A549 (cell line): ENCODE data around the gene HINT3.

Experiments
- CEBPB ChIP-seq, 2 experiments: fragments of >200 bp in 1 of 2; sonication (Bioruptor Twin) in 1 of 2; formaldehyde crosslinking in 1 of 2; IDR thresholded peaks; 2 replicates each; pipeline ENCODE4 v1.6.1; 2012 to 2016
- CHD2 ChIP-seq: fragments of 150-350 bp; IDR thresholded peaks from 2 replicates; pipeline ENCODE4 v1.6.1; 2014; ENCODE audit warnings: low read length; ENCODE audit not compliant: partially characterized antibody
- CTCF ChIP-seq: fragments of >200 bp; sonication (Bioruptor Twin); formaldehyde crosslinking; IDR thresholded peaks from 3 replicates; pipeline ENCODE4 v1.5.1; 2016
- EP300 ChIP-seq, 2 experiments: fragments of >200 bp; sonication (Bioruptor Twin); formaldehyde crosslinking; IDR thresholded peaks; 2 replicates in 1 of 2; 3 replicates in 1 of 2; pipeline ENCODE4 v1.6.1; 2016 to 2017
- ESRRA ChIP-seq: fragments of 150-350 bp; IDR thresholded peaks from 2 replicates; pipeline ENCODE4 v1.6.1; 2014; ENCODE audit warnings: mild to moderate bottlenecking, low read length, borderline replicate concordance
- HDAC2 ChIP-seq: fragments of 200-600 bp; sonication (generic); IDR thresholded peaks from 2 replicates; pipeline ENCODE4 v1.6.1; 2016
- JUN ChIP-seq, 2 experiments: fragments of >200 bp; sonication (Bioruptor Twin); formaldehyde crosslinking; IDR thresholded peaks; 2 replicates in 1 of 2; 3 replicates in 1 of 2; pipeline ENCODE4 v1.6.1; 2016 to 2017
- KDM1A ChIP-seq: fragments of 200-600 bp; sonication (generic); IDR thresholded peaks from 2 replicates; pipeline ENCODE4 v1.6.1; 2016; ENCODE audit warnings: low read depth, mild to moderate bottlenecking
- MYC ChIP-seq: IDR thresholded peaks from 2 replicates; pipeline ENCODE4 v1.6.1; 2012; ENCODE audit warnings: mild to moderate bottlenecking, inconsistent platforms, low read length, improper control_type of control experiment, borderline replicate concordance
- PHF8 ChIP-seq: fragments of 200-600 bp; sonication (generic); IDR thresholded peaks from 2 replicates; pipeline ENCODE4 v1.6.1; 2016; ENCODE audit warnings: low read depth, mild to moderate bottlenecking, antibody characterized with exemption, moderate library complexity, borderline replicate concordance
- POLR2A ChIP-seq: IDR thresholded peaks from 2 replicates; pipeline ENCODE4 v1.6.1; 2012; ENCODE audit warnings: mild to moderate bottlenecking, low read length
- RCOR1 ChIP-seq: fragments of 150-350 bp; IDR thresholded peaks from 2 replicates; pipeline ENCODE4 v1.6.1; 2014; ENCODE audit warnings: antibody characterized with exemption, low read length, low read depth
- USF2 ChIP-seq: fragments of 450-650 bp; IDR thresholded peaks from 2 replicates; pipeline ENCODE4 v1.6.1; 2014; ENCODE audit warnings: antibody characterized with exemption
- TF ChIP-seq, protein P1 (sequence below): fragments of 250-450 bp; sonication (Bioruptor Pico); IDR thresholded peaks from 2 replicates; pipeline ENCODE4 v1.5.0; 2021; ENCODE audit warnings: mild to moderate bottlenecking, moderate library complexity, borderline replicate concordance

GRCh38 chr6:125910527-125910926 is 46.0 kb upstream of the HINT3 start:
- TF ChIP-seq EP300 (IDR thresholded peaks at IDR 0.05) = no peak
- no peak for TF ChIP-seq POLR2A
- no peak for TF ChIP-seq HDAC2
- TF ChIP-seq CTCF = no peak
- TF ChIP-seq CEBPB (IDR thresholded peaks at IDR 0.05) = no peak
- TF ChIP-seq RCOR1 = no peak
- TF ChIP-seq USF2 = no peak
- no peak for TF ChIP-seq JUN (IDR thresholded peaks at IDR 0.05)
- TF ChIP-seq, protein P1, sequence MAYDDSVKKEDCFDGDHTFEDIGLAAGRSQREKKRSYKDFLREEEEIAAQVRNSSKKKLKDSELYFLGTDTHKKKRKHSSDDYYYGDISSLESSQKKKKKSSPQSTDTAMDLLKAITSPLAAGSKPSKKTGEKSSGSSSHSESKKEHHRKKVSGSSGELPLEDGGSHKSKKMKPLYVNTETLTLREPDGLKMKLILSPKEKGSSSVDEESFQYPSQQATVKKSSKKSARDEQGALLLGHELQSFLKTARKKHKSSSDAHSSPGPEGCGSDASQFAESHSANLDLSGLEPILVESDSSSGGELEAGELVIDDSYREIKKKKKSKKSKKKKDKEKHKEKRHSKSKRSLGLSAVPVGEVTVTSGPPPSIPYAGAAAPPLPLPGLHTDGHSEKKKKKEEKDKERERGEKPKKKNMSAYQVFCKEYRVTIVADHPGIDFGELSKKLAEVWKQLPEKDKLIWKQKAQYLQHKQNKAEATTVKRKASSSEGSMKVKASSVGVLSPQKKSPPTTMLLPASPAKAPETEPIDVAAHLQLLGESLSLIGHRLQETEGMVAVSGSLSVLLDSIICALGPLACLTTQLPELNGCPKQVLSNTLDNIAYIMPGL = no peak
- TF ChIP-seq CHD2 = no peak
- no peak for TF ChIP-seq ESRRA
- no peak for TF ChIP-seq PHF8
- TF ChIP-seq KDM1A = no peak
- TF ChIP-seq MYC = no peak
